SH-SY5Y (cell line): Measurements from ENCODE around the gene GID4.

Experiments
- GATA2 ChIP-seq: IDR thresholded peaks from 2 replicates; pipeline ENCODE4 v1.6.1; 2011; ENCODE audit warnings: mild to moderate bottlenecking, low read depth, low read length
- GATA3 ChIP-seq: IDR thresholded peaks from 2 replicates; pipeline ENCODE4 v1.6.1; 2011; ENCODE audit warnings: low read depth, mild to moderate bottlenecking, low read length, moderate library complexity

GID4 gene

DNA sequence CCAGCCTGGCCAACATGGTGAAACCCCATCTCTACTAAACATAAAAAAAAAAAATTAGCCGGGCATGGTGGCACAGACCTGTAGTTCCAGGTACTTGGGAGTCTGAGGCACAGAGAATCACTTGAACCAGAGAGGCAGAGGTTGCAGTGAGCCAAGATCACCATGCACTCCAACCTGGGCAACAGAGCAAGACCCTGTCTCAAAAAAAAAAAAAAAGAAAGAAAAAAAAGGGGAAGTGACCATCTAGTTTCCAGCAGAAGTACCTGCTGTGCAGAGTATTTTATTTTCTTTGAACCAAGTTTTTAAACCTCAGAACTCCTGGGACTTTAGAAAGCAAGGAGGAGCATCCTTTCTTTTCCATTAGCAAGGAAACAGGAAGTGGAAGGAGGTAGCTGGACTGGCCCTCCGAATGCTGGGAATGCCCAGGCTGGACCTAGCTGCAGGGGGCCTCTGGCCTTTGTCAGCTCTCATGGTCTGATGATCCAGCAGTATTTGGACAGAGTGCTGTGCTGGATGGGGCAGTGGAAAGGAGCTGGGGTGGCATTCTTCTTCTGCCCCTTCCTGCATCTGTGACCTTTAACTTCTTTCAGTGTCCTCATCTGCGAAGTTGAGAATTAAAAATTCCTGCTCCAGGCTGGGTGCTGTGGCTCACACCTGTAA, 6.6 kb downstream of the GID4 start:
- TF ChIP-seq GATA3 (no peak), GATA2 (no peak)

DNA sequence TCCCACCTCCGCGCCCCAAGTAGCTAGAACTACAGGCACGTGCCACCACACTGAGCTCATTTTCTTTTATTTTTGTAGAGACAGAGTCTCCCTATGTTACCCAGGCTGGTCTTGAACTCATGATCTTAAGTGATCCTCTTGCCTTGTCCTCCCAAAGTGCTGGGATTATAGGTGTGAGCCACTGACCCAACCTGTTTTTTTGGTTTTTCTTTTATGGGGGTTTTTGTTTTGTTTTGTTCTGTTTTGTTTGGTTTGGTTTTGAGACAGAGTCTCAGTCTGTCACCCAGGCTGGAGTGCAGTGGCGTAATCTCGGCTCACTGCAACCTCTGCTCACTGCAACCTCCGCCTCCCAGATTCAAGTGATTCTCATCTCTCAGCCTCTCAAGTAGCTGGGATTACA, 16.4 kb downstream of the GID4 start:
- TF ChIP-seq GATA3, result no peak

DNA sequence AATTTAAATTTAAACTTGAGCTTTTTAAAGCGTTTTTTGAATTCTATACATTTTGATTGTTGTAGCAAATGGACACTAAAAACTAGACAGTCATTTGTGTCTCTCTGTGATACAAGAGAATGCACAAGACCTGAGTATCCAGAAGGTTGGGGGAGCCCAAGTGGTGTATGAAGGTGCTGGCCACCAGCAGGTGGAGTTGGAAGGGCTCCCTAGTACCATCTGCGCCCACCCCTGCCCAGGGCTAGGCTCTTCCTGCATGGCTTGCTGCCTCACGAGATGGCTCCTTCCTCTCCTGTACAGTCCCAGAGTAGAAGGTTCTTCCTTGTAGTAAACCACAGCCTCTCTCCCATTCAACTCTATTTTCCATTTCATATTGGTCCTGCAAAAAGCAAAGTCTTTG, 17.0 kb downstream of the GID4 start:
- TF ChIP-seq GATA3, result no peak
- TF ChIP-seq GATA2, result no peak

GRCh38 chr17:18059283-18059682, 20.1 kb downstream of the GID4 start:
- no peak for TF ChIP-seq GATA3
- no peak for TF ChIP-seq GATA2

DNA sequence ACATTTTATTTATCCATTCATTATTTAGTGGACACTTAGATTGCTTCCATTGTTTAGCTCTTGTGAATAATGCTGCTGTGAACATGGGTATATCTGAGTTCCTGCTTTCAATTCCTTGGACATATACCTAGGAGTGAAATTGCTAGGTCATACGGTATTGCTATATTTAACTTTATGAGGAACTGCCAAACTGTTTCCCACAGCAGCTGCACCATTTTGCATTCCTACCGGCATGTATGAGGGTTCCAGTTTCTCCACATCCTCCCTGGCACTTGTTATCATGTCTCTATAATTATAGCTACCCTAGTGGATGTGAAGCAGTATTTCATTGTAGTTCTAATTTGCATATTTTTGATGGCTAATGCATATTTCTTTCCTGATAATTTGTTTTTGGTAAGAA, 24.8 kb downstream of the GID4 start:
- TF ChIP-seq GATA3 (no peak), GATA2 (no peak)

DNA sequence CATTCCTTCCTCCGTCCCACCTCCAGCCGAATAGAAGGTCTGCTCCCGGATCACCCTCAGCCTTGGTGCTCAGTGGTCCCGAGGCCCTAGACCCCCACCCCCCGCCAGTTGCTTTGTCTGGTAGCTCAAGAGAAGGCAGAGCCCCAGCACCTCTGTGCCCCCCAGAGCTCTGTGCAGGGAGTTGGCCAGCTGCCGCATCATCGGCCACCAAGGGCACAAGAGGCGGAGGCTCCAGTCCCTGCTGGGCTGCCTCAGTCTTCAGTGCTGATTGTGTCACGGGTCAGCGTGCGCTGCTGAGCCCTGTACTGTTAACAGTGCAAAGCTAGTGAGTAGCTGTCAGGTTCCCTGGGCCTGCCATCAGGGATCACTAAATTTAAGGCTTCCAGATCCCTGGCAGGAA, 26.3 kb downstream of the GID4 start:
- TF ChIP-seq GATA2 (no peak), GATA3 (no peak)

DNA sequence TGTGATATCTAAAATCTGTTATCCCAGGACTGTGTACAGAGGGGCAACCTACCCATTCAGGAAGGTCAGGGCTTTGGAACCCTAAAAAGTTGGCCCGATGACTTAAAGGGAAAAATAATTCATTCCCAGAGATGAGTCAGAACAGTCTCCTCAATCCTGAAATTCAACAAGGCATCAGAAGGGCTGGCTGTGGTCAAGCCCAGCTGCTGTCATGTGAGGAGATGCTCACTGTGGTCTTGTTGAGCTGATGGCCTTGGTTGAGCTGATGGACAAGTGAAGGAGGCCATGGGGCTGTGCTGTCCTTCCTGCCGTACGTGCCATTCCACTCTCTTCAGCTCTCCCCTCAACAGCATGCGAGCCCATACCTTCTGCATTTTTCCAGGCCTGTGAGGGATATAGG, 27.7 kb downstream of the GID4 start:
- TF ChIP-seq GATA3 (no peak), GATA2 (no peak)

DNA sequence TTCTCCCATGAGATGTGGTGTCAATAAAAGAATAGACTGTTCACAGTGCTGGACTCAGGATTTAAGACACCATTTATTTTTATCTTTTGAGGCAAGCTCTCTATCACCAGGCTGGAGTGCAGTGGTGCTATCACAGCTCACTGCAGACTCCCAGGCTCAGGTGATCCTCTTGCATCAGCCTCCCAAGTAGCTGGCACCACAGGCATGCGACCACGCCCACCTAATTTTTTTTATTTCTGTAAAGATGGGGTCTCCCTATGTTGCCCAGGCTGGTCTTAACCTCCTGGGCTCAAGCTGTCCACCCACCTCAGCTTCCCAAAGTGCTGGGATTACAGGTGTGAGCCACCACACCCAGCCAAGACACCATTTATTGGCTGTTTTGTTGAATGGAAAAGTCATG, 29.9 kb downstream of the GID4 start:
- TF ChIP-seq GATA2 (no peak), GATA3 (no peak)

DNA sequence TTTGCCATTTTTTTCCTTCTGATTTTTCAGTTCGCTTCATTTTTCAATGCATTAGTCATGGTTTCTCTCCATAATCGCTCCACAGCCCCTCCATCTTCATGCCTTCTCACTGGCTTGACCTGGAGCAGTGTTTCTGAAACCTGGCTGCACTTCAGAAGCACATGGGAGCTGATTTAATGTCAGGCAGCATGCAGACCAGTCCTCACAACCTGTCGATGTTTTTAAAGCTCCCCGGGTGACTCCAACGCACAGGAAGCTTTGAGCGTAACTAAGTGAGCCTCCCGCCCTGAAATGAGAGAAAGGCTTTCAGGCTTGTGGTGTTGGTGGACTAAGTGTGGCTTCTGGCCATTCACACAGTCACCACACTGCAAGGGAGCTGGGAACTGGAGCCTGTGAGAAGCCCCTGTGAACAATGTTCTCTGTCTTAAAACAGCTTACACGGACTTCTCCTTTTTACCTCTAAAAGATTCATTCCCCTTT, 31.7 kb downstream of the GID4 start:
- no peak for TF ChIP-seq GATA3
- TF ChIP-seq GATA2, result no peak

GRCh38 chr17:18071751-18072150, 32.5 kb downstream of the GID4 start:
- TF ChIP-seq GATA2 (no peak), GATA3 (no peak)

GRCh38 chr17:18074566-18075272, 35.5 kb downstream of the GID4 start:
- TF ChIP-seq GATA2, result no peak
- no peak for TF ChIP-seq GATA3

DNA sequence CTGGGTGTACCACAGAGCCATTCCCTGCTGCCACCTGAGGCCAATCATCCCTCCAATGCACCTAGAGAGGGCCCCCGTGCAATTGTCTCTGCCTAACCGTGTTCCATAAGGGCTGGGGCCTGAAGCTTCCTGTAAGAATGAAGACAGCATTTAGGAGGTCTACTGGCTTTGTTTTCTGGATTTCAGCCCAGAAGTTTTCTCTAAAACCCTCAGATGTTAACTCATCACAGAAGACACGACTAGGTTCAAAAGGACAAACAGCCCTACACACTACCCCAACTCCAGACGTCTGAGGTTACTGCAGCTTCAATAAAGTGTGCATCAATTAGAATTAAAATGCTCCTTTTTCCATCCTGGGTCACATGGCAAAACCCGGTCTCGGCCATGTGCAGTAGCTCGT, 37.7 kb downstream of the GID4 start:
- TF ChIP-seq GATA2 (no peak), GATA3 (no peak)

- TF ChIP-seq GATA3 (no peak), GATA2 (no peak)
Observed at GRCh38 chr17:18079543-18079942, 40.3 kb downstream of the GID4 start.

- TF ChIP-seq GATA3, result no peak
- TF ChIP-seq GATA2, result no peak
Observed at GRCh38 chr17:18084256-18084655, 45.0 kb downstream of the GID4 start.

DNA sequence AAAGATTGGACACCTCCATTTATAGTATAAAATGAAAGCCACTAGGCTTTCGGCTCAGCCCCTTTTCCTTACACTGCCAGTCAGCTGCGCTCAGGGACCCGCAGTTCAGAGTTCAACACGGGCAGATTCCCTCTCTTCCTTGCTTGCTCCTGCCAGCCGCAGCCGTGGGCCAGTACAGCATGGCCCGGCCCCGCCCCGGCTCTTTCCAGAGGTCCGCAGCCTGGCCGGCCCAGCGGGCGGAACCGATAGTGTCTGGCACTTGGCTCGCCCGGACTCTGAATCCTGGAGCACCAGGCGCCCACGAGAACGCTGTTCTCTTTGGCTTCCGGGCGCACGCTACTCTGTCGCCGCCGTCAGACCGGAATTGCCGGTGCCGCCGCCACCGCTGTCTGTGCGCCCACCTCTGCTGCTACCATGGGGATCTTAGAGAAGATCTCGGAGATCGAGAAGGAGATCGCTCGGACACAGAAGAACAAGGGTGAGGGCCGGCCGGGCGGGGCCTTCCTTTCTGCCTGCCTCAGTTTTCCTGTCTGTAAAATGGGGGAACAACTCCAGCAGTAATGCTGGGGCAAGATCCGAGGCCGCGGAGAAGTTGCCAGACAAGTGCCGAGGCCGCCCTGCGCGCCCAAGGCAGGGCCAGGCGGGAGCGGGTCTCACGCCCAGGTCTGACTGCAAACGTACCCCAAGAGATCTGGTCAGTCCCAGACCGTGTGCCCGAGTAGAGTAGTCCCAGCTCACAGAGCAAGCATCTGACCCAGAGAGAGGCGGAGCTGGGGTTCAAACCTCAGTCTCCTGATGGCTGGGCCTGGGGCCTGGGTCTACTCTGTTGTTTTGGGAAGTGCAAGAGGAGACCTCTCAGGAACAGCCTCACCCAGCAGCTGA, 48.6 kb downstream of the GID4 start, which contains the start of gene DRG2:
Gene DRG2 (plus strand): TSS at position 339 of the 882 bp plus-strand sequence. CDS start 76 bp downstream, at position 415.
- TF ChIP-seq GATA3 (no peak), GATA2 (no peak)
